ENCODE data around the gene SLC15A5.

DNA sequence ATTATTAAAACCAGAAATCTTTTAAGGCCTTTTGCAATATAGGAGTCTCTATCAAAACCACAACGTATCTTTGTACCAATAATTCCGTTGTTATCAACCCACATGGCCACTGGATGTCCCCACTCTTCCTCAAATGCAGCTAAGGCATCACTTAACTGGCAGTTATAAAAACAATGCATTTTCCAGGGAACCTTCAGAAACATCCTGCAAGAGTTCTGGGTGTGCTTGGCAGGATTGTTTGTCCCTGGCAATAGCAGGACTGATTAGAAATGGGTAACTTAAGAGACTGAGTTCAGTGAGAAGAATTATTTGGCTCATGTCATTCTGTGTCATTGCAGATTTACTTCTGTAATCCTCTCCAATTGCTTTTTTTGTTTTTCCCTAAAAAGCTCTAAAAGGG lies 112.0 kb downstream of the SLC15A5 start:
- TF ChIP-seq, protein P1, sequence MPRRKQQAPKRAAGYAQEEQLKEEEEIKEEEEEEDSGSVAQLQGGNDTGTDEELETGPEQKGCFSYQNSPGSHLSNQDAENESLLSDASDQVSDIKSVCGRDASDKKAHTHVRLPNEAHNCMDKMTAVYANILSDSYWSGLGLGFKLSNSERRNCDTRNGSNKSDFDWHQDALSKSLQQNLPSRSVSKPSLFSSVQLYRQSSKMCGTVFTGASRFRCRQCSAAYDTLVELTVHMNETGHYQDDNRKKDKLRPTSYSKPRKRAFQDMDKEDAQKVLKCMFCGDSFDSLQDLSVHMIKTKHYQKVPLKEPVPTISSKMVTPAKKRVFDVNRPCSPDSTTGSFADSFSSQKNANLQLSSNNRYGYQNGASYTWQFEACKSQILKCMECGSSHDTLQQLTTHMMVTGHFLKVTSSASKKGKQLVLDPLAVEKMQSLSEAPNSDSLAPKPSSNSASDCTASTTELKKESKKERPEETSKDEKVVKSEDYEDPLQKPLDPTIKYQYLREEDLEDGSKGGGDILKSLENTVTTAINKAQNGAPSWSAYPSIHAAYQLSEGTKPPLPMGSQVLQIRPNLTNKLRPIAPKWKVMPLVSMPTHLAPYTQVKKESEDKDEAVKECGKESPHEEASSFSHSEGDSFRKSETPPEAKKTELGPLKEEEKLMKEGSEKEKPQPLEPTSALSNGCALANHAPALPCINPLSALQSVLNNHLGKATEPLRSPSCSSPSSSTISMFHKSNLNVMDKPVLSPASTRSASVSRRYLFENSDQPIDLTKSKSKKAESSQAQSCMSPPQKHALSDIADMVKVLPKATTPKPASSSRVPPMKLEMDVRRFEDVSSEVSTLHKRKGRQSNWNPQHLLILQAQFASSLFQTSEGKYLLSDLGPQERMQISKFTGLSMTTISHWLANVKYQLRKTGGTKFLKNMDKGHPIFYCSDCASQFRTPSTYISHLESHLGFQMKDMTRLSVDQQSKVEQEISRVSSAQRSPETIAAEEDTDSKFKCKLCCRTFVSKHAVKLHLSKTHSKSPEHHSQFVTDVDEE (CRISPR knock-in tag; IDR thresholded peaks at IDR 0.05), result no peak
- TF ChIP-seq, protein P2, sequence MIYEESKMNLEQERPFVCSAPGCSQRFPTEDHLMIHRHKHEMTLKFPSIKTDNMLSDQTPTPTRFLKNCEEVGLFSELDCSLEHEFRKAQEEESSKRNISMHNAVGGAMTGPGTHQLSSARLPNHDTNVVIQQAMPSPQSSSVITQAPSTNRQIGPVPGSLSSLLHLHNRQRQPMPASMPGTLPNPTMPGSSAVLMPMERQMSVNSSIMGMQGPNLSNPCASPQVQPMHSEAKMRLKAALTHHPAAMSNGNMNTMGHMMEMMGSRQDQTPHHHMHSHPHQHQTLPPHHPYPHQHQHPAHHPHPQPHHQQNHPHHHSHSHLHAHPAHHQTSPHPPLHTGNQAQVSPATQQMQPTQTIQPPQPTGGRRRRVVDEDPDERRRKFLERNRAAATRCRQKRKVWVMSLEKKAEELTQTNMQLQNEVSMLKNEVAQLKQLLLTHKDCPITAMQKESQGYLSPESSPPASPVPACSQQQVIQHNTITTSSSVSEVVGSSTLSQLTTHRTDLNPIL (CRISPR knock-in tag; IDR thresholded peaks at IDR 0.05; ENCODE audit: low read depth), result no peak
- TF ChIP-seq, protein P3, sequence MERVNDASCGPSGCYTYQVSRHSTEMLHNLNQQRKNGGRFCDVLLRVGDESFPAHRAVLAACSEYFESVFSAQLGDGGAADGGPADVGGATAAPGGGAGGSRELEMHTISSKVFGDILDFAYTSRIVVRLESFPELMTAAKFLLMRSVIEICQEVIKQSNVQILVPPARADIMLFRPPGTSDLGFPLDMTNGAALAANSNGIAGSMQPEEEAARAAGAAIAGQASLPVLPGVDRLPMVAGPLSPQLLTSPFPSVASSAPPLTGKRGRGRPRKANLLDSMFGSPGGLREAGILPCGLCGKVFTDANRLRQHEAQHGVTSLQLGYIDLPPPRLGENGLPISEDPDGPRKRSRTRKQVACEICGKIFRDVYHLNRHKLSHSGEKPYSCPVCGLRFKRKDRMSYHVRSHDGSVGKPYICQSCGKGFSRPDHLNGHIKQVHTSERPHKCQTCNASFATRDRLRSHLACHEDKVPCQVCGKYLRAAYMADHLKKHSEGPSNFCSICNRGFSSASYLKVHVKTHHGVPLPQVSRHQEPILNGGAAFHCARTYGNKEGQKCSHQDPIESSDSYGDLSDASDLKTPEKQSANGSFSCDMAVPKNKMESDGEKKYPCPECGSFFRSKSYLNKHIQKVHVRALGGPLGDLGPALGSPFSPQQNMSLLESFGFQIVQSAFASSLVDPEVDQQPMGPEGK (CRISPR knock-in tag; IDR thresholded peaks at IDR 0.05; ENCODE audit: borderline replicate concordance), result no peak
- TF ChIP-seq ZNF8 (CRISPR knock-in tag; IDR thresholded peaks at IDR 0.05), result no peak
- no peak for TF ChIP-seq RARB (CRISPR knock-in tag; IDR thresholded peaks at IDR 0.05)
- no peak for TF ChIP-seq BACH2 (CRISPR knock-in tag; IDR thresholded peaks at IDR 0.05; ENCODE audit: borderline replicate concordance)
- TF ChIP-seq SNAI2 (CRISPR knock-in tag; IDR thresholded peaks at IDR 0.05), result no peak
- TF ChIP-seq CSDC2 (CRISPR knock-in tag; IDR thresholded peaks at IDR 0.05), result no peak
- no peak for TF ChIP-seq PPARA (CRISPR knock-in tag; IDR thresholded peaks at IDR 0.05; ENCODE audit: borderline replicate concordance)
- no peak for TF ChIP-seq ZNF565 (CRISPR knock-in tag; conservative IDR thresholded peaks at IDR 0.05; ENCODE audit: low read depth)

Measured in SK-N-SH treated with all-trans-retinoic acid at 6 μM for 48 hours (cell line).